ENCODE data around the gene PVR.
"Not testable (repeated sequence)": the region's sequence is repeated elsewhere in the genome, so short reads cannot be mapped to it uniquely, and the experiment has no call there.

Gene PVR

GRCh38 chr19:44666852-44667556 is 23.3 kb downstream of the PVR start:
- ATAC-seq (peak; percentile 35), DNase-seq (no peak)
- no peaks in the 10 kb centered on the region for H3K27me3 Mint-ChIP-seq
- H3K9me3 Mint-ChIP-seq = no peaks in the 10 kb centered on the region
- H3K36me3 Mint-ChIP-seq (ENCODE audit: low read depth) = no peaks in the 10 kb centered on the region
- no peak overlapping the region for H3K4me3 Mint-ChIP-seq
- H3K27ac Mint-ChIP-seq = no peak overlapping the region
- H3K4me1 Mint-ChIP-seq = no peaks in the 10 kb centered on the region

- Mint-ChIP-seq H3K36me3 (ENCODE audit: low read depth) (no peaks in the 10 kb centered on the region), H3K4me1 (no peaks in the 10 kb centered on the region), H3K27me3 (no peaks in the 10 kb centered on the region), H3K9me3 (no peaks in the 10 kb centered on the region), H3K4me3 (no peak overlapping the region), H3K27ac (no peak overlapping the region)
- no peak for DNase-seq
- ATAC-seq = no peak
Observed at GRCh38 chr19:44668985-44669764, 25.5 kb downstream of the PVR start.

GRCh38 chr19:44670027-44670426 is 26.3 kb downstream of the PVR start:
- not testable (repeated sequence) for H3K4me1 Mint-ChIP-seq; H3K9me3 Mint-ChIP-seq; H3K27ac Mint-ChIP-seq; ATAC-seq; H3K4me3 Mint-ChIP-seq; DNase-seq; H3K27me3 Mint-ChIP-seq; H3K36me3 Mint-ChIP-seq (ENCODE audit: low read depth)

GRCh38 chr19:44671400-44671799 is 27.7 kb downstream of the PVR start, which contains the start of gene CEACAM19:
Gene CEACAM19 (plus strand): TSS chr19:44671482. CDS start chr19:44671932, 450 bp downstream.
- no peaks in the 10 kb centered on the region for H3K9me3 Mint-ChIP-seq
- no peak for ATAC-seq

GRCh38 chr19:44672226-44672625 is 28.5 kb downstream of the PVR start:
- no peaks in the 10 kb centered on the region for H3K4me1 Mint-ChIP-seq
- no peaks in the 10 kb centered on the region for H3K36me3 Mint-ChIP-seq (ENCODE audit: low read depth)
- no peak for ATAC-seq
- H3K9me3 Mint-ChIP-seq = no peaks in the 10 kb centered on the region
- no peak overlapping the region for H3K27ac Mint-ChIP-seq
- no peak for DNase-seq
- H3K4me3 Mint-ChIP-seq = no peak overlapping the region
- no peaks in the 10 kb centered on the region for H3K27me3 Mint-ChIP-seq

More at GRCh38 chr19:44671400-44671799, 27.7 kb downstream of the PVR start, which contains the start of gene CEACAM19:
- Mint-ChIP-seq H3K36me3 (ENCODE audit: low read depth) (no peaks in the 10 kb centered on the region), H3K27me3 (no peaks in the 10 kb centered on the region), H3K4me1 (no peaks in the 10 kb centered on the region), H3K27ac (no peak within 1 kb of the TSS), H3K4me3 (no peak within 1 kb of the TSS)
- no peak for DNase-seq

GRCh38 chr19:44673510-44673909 is 29.8 kb downstream of the PVR start:
- H3K27ac Mint-ChIP-seq = no peak overlapping the region
- H3K9me3 Mint-ChIP-seq = no peaks in the 10 kb centered on the region
- no peaks in the 10 kb centered on the region for H3K4me1 Mint-ChIP-seq
- no peaks in the 10 kb centered on the region for H3K27me3 Mint-ChIP-seq
- ATAC-seq = no peak
- no peak overlapping the region for H3K4me3 Mint-ChIP-seq
- no peaks in the 10 kb centered on the region for H3K36me3 Mint-ChIP-seq (ENCODE audit: low read depth)
- no peak for DNase-seq

GRCh38 chr19:44675521-44675920 is 31.8 kb downstream of the PVR start:
- Mint-ChIP-seq H3K4me3 (no peak overlapping the region), H3K9me3 (no peaks in the 10 kb centered on the region), H3K27me3 (no peaks in the 10 kb centered on the region), H3K4me1 (no peaks in the 10 kb centered on the region), H3K27ac (no peak overlapping the region), H3K36me3 (ENCODE audit: low read depth) (no peaks in the 10 kb centered on the region)
- no peak for ATAC-seq
- no peak for DNase-seq

GRCh38 chr19:44677019-44677811 is 33.5 kb downstream of the PVR start:
- ATAC-seq (no peak), DNase-seq (no peak)
- no peak overlapping the region for H3K4me3 Mint-ChIP-seq
- no peaks in the 10 kb centered on the region for H3K36me3 Mint-ChIP-seq (ENCODE audit: low read depth)
- H3K4me1 Mint-ChIP-seq = no peaks in the 10 kb centered on the region
- no peaks in the 10 kb centered on the region for H3K9me3 Mint-ChIP-seq
- no peak overlapping the region for H3K27ac Mint-ChIP-seq
- no peaks in the 10 kb centered on the region for H3K27me3 Mint-ChIP-seq

- no peak overlapping the region for H3K27ac Mint-ChIP-seq
- no peak for ATAC-seq
- H3K36me3 Mint-ChIP-seq (ENCODE audit: low read depth) = no peaks in the 10 kb centered on the region
- H3K27me3 Mint-ChIP-seq = peaks cover 7% of the 10 kb centered on the region
- DNase-seq = no peak
- no peak overlapping the region for H3K4me3 Mint-ChIP-seq
- H3K9me3 Mint-ChIP-seq = no peaks in the 10 kb centered on the region
- peaks cover 14% of the 10 kb centered on the region for H3K4me1 Mint-ChIP-seq
Observed at GRCh38 chr19:44680536-44680935, 36.8 kb downstream of the PVR start.

- Mint-ChIP-seq H3K27me3 (peaks cover 13% of the 10 kb centered on the region), H3K36me3 (ENCODE audit: low read depth) (no peaks in the 10 kb centered on the region), H3K4me1 (peaks cover 23% of the 10 kb centered on the region), H3K27ac (no peak overlapping the region), H3K9me3 (no peaks in the 10 kb centered on the region), H3K4me3 (no peak overlapping the region)
- DNase-seq (no peak), ATAC-seq (no peak)
Observed at GRCh38 chr19:44681992-44682790, 38.5 kb downstream of the PVR start.

- peaks cover 23% of the 10 kb centered on the region for H3K4me1 Mint-ChIP-seq
- no peak overlapping the region for H3K4me3 Mint-ChIP-seq
- H3K27me3 Mint-ChIP-seq = peaks cover 16% of the 10 kb centered on the region
- no peaks in the 10 kb centered on the region for H3K36me3 Mint-ChIP-seq (ENCODE audit: low read depth)
- no peaks in the 10 kb centered on the region for H3K9me3 Mint-ChIP-seq
- DNase-seq (no peak), ATAC-seq (no peak)
- H3K27ac Mint-ChIP-seq = no peak overlapping the region
Observed at GRCh38 chr19:44682807-44683206, 39.1 kb downstream of the PVR start.

- Mint-ChIP-seq H3K9me3 (no peaks in the 10 kb centered on the region), H3K4me3 (no peak overlapping the region), H3K27ac (no peak overlapping the region), H3K36me3 (ENCODE audit: low read depth) (no peaks in the 10 kb centered on the region), H3K27me3 (peaks cover 18% of the 10 kb centered on the region), H3K4me1 (peaks cover 23% of the 10 kb centered on the region)
- DNase-seq (no peak), ATAC-seq (no peak)
Observed at GRCh38 chr19:44683434-44684210, 39.9 kb downstream of the PVR start.

- peaks cover 21% of the 10 kb centered on the region for H3K27me3 Mint-ChIP-seq
- not testable (repeated sequence) for ATAC-seq
Observed at GRCh38 chr19:44684396-44684795, 40.7 kb downstream of the PVR start.

More at GRCh38 chr19:44684396-44684795, 40.7 kb downstream of the PVR start:
- H3K27ac Mint-ChIP-seq; H3K4me3 Mint-ChIP-seq; DNase-seq; H3K36me3 Mint-ChIP-seq (ENCODE audit: low read depth); H3K9me3 Mint-ChIP-seq: not testable (repeated sequence)
- peaks cover 27% of the 10 kb centered on the region for H3K4me1 Mint-ChIP-seq
